ENCODE results near the gene GABBR2.
"Not testable (repeated sequence)": the region's sequence is repeated elsewhere in the genome, so short reads cannot be mapped to it uniquely, and the experiment has no call there.

GABBR2 gene

DNA sequence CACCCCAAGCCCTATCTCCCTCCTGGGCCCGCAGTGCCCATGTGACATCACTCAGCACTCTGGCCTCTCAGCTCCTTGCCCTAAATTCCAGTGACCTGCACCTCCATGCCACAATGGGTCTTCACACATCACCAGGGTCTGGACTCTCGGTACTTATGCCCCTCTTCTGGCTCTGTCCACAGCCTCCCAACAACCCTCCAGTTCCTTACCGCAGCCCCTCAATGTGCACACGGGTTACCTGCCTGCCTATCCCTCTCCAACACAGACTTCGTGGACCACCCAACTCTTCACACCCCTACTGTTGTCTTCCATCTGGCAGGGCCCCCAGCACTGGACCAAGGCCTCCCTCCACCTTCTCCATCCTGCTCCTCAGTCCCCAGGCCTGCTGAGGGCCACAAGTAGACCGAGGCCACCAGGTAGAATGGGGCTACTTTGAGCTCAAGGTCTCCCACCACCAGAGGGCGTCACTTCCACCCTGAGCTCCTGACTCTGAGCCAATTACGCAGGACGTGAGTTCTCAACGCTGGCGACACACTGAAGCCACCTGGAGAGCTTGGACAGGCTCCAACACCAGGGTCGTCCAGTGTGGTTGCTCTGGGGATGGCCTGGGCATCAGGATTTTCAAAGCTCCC is 172.1 kb downstream of the GABBR2 start:
- DNase-seq = no peak

DNA sequence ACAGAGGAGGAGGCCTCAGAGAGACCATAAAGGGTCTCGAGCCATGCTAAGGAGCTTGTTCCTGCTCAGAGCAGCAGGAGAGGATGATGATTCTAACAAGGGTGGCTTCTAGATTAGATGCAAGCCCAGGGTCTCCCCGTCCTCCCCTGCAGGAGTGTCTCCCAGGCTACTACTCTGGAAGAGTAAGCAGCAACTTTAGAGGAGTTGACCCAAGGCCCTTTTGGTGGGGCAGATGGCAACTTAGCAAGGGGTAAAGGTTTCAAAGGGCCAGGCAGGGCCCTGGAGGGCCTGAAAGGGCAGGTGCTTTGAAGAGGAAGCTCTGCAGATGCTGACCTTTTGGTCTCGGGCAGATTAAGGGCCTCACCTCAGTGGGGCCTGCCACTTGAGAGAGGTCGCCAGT is 174.9 kb downstream of the GABBR2 start:
- DNase-seq = no peak

DNA sequence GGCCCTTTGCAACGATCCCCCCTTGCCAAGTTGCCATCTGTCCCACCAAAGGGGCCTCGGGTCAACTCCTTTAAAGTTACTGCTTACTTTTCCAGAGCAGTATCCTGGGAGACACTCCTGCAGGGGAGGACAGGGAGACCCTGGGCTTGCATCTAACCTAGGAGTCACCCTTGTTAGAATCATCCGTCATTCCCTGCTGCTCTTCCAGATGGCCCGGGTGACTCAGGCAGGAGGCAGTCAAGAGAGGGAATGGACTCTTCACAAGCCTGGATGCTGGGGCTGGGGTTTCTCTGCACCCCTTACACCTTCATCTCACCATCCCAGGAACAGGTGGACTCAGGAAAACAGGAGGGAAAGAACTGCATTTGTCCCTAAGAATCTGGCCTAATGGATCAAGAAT is 175.6 kb downstream of the GABBR2 start:
- DNase-seq = no peak

DNA sequence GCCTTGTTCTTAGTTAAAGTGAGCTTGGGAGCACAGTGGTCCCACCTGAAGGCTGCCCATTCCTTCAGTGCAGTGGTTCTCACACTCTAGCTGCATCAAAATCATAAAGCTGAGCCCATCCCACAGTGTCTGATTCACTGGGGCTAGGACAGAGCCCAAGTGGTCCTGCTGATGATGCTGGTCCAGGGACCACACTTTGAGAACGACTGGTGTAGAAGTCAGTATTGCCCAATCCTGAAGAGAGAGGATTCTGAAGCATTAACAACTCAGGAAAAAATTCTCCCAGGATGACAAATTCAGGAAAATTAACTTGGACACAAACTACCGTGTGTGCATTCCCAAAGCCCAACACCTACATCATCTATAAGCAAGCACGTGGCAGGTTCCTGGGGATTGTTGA is 176.2 kb downstream of the GABBR2 start:
- no peak for DNase-seq

DNA sequence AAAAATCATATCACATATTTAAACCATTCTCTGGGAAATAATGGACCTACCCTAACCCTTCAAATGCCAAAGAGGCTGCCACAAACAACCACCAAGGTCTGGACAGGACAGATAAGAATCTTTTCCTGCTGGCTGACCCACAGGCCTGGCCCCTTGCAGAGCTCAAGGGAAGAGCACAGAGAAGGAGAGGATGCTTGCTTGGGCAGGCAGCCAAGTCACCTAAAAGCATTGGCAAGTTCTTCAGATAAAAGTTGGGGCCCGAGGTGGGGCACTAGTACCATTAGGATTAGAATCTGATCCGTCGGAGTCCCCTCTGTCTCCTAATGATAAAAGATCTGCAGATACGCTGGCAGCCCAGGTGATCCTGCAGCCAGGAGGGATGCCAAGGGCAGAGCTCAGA is 176.6 kb downstream of the GABBR2 start:
- DNase-seq = no peak

DNA sequence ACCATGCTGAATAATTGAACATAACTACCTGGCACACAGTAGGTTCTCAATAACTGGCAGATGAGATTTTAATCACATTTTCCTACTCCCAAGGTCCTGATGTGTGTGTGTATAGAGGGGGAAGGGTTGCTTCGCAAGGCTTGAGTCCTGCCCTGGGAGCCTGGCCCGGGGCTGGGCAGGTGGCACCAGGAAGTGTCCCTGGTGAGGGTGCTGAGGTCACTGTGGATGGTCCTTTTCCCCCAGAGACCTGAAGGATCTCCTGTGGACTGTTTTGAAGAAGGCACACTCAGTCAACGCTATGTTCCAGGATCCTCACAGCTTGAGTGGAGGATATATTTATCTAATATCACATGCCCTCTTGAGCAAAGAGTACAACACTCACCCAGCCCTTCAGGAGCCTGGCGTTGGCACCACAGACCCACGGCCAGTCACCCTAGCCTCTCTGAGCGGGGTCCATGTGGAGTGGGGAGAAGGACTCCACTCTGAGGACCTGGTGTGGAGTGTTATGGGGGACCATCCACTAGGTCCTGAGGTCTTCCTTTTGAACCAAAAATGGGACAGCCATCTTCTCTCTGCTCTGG is 177.8 kb downstream of the GABBR2 start:
- no peak for DNase-seq

DNA sequence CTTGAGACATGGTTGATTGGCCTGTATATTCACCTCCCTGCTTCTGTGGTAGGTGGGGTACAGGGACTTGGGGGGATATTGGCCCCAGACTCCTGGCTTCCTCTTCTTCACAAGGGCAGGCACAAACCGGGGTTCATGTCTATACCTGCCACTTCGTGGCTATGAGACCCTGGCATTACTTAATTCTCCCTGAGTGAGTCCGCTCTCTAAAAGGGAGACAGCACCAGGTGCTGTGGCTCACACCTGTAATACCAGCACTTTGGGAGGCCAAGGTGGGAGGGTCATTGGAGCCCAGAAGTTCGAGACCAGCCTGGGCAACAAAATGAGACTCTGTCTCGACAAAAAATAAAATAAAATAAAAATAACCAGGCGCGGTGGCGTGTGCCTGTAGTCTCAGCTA is 178.5 kb downstream of the GABBR2 start:
- no peak for DNase-seq

DNA sequence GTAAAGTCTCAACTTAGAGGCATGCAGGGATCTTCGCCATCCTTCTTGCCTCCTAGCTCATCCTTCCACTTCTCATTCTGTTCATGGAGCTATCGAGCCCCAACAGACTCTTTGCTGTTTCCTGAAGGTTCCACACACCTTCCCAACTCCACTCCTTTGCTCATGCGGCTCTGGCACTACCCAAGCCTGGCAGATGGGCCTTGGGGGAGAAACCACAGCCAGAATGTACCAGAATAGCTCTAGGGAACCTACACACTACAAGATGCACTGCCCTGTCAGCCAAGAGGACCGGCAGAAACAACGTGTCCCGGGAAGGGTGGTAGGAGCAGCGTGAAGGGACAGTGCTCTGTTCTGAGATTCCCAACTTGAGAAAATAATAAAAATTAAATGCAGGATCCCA is 178.9 kb downstream of the GABBR2 start:
- DNase-seq = no peak

DNA sequence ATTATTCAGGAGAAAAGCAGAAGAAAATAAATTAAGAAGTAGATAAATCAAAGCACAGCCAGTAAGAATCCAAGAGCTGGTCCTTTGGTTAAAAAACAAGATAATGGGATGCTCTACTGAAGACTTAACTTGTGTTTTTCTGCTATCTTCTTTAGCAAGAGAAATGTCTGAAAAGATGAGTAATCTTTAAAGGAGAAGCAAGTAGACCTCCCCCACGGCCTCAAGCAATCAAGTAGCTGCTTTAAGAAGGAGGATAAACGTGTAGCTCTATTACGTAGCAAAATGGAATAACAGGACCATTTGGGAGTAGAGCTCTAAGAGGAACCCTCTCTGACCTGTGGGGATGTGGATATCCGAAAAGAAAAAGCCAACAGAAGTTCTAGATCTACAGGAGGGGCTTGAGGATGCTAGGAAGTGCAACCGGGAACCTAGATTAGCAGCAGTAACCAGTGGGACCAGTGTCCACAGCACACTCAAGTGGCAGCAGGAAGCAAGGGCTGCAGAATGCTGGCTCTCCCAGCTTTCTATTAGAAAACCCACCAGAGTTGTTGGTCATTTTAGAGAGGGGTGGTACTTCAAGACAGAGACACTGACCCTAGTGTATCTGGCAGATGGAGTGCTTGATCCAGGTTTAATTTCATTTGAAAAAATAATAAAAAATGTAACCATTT is 185.4 kb downstream of the GABBR2 start:
- no peak for DNase-seq

DNA sequence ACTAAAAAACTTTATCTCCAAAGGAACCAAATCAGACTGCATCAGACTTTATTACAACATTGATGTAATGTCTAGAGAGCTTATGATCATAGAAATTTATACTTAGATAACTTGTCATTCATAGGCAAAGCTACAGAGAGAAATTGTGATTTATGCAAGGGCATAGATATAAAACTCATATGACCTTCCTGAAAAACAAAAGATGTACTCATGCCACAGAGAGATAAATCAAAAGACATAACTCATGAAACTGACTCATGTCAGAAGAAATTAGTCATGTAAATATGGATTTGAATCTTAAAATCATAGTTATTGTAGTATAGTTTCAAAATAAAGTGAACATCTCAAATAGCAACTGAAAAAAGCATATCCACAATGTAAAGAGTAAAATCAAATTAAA is 186.2 kb downstream of the GABBR2 start:
- no peak for DNase-seq

DNA sequence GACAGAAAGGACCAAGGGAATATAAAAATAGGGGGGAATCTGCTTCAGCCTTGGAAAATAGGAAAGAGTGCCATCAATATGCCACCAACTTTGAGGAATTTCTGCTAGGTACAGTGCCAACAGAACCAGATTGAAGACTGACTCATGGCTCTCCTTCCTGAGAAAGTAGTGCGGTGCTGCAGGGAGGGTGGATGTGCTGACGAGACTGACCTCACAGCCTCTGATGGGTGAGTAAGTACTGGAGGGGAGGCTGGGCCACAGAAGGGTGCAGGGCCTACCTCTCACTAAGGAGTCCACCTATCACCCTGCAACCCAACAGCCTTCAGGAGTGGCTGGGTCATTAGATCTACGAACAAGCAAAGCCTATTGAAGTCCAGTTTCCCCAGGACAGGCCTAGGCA is 187.6 kb downstream of the GABBR2 start:
- no peak for DNase-seq

DNA sequence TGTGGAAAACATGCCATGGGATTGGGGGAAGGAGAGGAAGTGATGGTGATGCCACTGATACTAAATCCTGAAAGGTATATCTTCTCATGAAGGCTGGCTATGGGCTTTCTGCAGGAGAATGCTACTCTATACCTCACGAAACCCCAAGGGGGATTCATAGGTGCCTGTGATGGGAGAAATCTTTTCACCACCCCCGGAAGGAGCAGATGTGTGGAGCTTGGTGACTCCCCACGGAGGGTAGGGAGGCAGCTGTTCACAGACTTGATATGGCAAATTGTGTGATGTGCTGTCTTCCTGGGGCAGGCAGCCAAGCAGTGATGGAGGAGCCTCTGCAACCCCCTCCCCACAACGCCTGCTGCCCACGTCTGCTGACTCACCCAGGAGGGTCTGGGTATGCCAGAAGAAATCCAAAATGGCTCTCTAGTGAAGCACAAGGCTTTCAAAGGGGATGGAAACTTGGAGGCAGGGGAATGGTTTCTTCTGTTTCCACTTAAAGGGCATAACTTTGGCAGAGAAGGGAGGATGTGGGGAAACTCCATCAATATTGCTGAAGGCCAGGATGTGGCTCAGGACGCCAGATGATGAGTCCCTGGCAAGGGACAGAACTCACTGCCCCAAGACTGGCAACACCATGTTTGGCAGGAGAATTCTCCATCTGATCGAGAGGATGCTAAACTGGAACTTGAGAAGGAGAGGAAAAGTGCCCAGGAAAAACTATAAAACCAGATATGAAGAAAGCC is 188.3 kb downstream of the GABBR2 start:
- no peak for DNase-seq

DNA sequence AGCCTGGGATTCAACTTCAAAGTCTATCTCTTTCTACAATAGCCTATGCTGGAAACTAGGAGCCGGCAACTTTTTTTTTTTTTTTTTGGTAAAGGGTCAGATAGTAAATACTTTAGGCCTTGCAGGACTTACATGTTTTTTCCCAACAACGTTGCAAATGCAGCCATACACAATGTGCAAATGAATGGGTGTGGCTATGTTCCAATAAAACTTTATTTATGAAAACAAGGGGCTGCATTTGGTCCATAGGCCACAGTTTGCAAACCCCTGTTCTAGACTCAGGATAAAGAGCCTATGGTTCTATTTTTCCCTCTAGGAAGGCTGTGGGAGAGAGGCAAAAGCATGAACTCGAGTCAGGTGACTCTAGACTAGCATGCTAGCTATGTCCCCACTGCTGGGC is 189.1 kb downstream of the GABBR2 start:
- no peak for DNase-seq

DNA sequence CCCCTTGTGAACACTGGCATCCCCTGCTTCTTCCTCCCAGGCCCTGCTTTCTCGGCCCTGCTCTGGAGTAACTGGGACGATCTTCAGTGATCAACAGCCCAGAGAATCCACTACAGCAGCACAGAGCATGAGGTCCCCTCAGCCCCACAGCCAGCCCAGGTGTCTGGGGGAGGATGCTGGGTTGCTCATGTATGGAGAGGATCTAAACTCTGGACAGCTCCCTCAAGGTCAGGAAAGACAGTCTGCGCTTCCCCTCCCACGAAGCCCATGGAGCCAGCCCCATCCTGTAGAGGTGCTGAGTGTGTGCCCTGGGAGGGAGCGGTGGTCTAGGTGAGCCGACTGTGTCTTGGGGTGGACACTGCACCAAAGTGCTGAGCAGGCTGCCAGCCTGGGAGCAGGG is 190.2 kb downstream of the GABBR2 start:
- DNase-seq = no peak

DNA sequence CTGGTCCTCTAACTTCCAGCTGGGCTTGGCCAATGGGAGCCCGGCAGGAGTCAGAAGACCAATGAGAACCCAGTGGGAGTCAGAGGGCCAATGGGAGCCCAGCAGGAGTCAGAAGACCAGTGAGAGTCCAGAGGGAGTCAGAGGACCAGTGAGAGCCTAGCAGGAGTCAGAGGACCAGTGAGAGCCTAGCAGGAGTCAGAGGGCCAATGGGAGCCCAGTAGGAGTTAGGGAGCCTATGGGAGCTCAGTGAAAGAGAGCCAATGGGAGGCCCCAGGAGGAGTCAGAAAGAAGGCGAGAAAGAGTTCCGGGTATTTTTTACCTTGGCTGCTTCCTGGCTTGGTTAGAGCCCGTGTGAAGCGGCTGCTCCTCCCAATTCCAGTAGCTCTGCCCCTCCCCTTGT is 191.0 kb downstream of the GABBR2 start:
- no peak for DNase-seq

DNA sequence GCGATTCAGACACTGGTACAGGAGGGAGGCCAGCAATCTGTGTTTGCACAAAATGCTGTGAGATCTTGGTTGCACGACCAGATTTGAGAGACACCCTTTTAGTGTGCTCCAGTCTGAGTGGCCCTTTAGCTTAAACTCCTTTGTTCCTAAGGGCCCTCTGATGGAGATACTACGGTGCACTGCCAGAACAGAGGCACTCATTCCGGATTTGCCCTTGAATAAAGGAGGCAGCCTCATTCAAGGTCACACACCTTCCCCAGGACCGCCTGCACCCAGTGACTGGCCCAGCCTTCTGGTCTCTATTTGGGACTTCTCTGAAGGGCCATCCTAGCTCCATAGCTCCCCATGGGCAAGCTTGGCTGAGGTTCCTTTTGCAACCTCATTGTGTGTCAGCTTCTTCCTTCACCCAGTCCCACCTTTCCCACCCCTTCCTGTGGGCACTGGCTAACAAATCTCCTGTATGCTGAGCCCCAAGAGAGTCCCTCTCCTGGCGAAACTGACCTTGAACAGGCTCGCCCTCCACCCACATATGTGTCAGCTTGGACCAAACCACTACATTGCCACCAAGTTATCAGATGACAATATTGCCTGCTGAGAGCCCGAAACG is 191.7 kb downstream of the GABBR2 start:
- DNase-seq = no peak

DNA sequence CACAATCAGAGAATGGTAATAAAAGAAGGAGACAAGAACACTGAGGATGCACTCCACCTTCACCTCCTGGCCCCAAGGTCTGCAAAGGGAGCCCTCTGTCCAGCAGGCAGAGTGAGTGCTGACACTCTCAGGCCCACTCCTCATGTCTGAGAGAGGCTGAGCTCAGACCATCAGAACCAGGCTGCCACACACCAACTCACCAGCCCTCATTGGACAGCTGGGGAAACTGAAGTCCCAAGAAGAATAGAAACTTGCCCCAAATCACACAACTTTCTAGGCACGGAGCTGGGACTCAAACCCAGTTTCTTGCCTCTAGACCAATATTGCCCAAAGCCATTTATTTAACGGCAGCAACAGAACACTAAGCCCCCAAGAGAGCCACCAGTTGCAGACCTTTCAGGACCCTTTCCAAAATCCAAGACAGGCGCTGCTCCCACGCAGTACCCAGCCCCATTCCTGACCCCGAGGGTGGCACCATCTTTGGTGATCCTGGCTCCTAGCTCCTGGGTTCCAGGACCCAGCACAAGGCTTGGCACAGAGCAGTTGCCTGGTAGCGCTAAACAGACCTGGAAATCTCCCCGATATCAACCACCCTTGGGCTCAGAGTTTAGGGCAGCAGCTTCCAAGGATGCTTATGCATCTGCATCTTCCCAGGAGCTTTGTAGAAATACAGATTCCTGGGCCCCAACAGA is 192.4 kb downstream of the GABBR2 start:
- DNase-seq = no peak

DNA sequence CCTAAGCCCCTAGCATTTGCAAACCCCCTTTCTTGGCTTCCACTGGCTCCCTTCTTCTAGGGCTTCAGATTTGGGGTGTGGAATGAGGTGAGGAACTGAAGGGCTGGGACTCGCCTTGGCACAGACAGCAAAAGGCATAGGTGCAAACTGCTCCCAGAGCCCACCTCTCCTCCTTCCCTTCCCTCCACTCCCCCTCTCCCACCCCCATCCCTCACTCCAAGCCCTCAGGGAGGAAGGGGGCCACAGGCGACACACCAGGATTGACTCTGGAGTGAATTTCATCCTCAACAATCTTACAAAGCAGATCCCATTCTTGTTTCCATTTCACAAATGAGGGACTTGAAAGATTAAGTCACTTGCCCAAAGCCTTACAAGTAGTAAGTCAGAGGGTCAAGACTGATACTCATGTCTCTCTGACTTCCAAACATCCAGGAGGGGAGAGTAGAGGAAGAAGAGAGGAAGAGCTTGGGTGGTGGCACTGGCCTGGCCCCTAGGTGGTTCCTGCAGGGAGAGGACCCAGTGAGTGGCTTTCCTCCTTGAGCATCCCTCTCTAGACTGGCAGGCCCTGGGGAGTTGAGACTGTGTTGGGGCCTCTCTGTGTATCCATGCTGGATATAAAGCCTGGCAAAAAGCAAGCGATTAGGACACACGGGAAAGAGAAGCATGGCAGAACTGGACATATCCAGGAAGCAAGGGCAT is 193.1 kb downstream of the GABBR2 start:
- no peak for DNase-seq

DNA sequence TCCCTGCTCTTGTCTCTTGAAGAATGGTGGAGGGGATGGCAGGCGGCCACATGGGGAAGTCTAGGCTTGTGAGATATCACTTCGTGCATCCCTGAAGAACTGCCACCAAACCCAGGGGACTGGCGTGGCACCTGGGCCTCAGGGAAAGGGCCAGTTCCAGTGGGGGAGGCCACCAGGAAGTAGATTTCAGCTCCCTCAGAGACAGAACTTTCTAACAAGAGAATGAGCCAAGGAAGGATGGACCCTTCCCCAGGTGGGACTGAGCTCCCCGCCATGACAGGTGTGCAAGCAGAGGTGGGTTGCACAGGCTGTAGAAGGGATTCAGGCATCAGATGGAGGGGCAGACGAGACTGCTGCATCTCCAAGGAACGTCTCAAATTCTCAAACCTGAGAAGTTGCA is 193.9 kb downstream of the GABBR2 start:
- no peak for DNase-seq

DNA sequence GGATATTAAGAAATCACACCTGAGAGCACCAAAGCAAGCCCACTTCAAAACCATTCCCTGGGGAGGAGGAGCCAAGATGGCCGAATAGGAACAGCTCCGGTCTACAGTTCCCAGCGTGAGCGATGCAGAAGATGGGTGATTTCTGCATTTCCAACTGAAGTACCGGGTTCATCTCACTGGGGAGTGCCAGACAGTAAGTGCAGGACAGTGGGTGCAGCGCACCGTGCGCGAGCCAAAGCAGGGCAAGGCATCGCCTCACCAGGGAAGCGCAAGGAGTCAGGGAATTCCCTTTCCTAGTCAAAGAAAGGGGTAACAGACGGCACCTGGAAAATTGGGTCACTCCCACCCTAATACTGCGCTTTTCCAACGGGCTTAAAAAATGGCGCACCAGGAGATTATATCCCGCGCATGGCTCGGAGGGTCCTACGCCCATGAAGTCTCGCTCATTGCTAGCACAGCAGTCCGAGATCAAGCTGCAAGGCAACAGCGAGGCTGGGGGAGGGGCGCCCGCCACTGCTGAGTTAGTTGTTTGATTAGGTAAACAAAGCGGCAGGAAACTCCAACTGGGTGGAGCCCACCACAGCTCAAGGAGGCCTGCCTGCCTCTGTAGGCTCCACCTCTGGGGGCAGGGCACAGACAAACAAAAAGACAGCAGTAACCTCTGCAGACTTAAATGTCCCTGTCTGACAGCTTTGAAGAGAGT is 200.4 kb downstream of the GABBR2 start:
- DNase-seq = not testable (repeated sequence)

DNA sequence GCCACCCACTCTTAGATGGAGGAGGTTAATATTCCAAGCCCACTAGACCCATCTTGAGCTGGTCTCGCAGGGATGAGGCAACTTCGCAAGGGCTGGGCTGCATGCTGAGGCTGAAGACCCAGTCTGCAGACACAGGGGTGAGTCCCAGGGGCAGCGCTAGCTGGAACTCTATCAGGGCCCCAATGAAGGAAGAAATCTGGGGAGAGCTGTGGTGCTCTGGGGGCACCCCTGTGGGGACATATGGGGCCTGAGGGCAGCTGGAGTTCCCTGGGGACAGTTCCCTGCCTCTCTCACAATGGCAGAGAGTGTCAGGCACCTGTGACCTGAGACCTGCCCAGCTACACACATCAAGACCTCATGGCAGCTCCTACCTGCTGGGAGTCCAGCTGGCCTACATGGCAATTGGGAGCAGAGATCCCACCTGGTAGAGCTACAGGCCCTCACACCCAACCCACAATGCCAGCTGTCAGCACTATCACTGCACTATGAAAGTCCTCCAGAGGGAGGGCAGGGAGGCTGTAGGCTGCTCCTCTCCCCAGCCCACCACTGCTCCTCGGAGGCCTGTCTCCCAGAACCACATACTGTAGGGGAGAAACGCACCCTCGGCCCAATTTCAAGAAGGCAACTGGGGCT is 202.2 kb downstream of the GABBR2 start:
- DNase-seq = no peak
